PC-3 (cell line): Measurements from ENCODE around the gene CCDC200. TPM values are rescaled to one million over a fixed set of nuclear protein-coding genes. Genes with fewer than 3 reads are reported as not detected.
"Not testable (repeated sequence)": the region's sequence is repeated elsewhere in the genome, so short reads cannot be mapped to it uniquely, and the experiment has no call there.

Experiments used
- ATAC-seq: fragments of 200-7000 bp; cut with Tn5 transposase; 2 replicates; pipeline ENCODE4 v1.9.1; 2020; ENCODE audit warnings: mild to moderate bottlenecking, moderate library complexity
- Bru-seq: library from RNA; stranded (reverse); fragments of 400-500 nt; gene quantifications from one replicate; lab custom pipeline; 2021; lab: Mats Ljungman, UMichigan
- BruChase-seq, 2 experiments: library from RNA; stranded (reverse); fragments of 400-500 nt; gene quantifications; one replicate each; lab custom pipeline; 2021; lab: Mats Ljungman, UMichigan
- BruUV-seq: library from RNA; stranded (reverse); fragments of 400-500 nt; replicated peaks from 2 replicates; lab custom pipeline; 2021; lab: Mats Ljungman, UMichigan
- CTCF ChIA-PET: fragments of 300-600 bp; sonication (Branson Sonifier 250); formaldehyde crosslinking; loops from one replicate; lab custom pipeline; 2022; ENCODE audit warnings: antibody characterized with exemption; lab: Charles Lee
- POLR2A ChIA-PET: fragments of 300-600 bp; sonication (Branson Sonifier 250); formaldehyde crosslinking; loops from one replicate; lab custom pipeline; 2022; ENCODE audit warnings: antibody characterized with exemption; ENCODE audit not compliant: unreplicated experiment; lab: Charles Lee
- DNase-seq: peaks from one replicate; pipeline ENCODE4 v3.0.0-alpha.2; 2015
- H2AFZ ChIP-seq: fragments of 300-600 bp; sonication (generic); 2 replicates; pipeline ENCODE4 v1.6.0; 2016; ENCODE audit warnings: antibody characterized with exemption, low read length
- H3F3A ChIP-seq: fragments of 300-600 bp; sonication (generic); one replicate; pipeline ENCODE4 v1.6.0; 2017; ENCODE audit warnings: antibody characterized with exemption, low read length, control low read depth, mild to moderate bottlenecking; ENCODE audit not compliant: unreplicated experiment
- H3K27ac ChIP-seq: fragments of 300-600 bp; sonication (generic); 2 replicates; pipeline ENCODE4 v1.5.1; 2016; ENCODE audit warnings: mild to moderate bottlenecking, low read length
- H3K27me3 ChIP-seq: fragments of 300-600 bp; sonication (generic); 2 replicates; pipeline ENCODE4 v1.6.1; 2016; ENCODE audit warnings: low read length, mixed read lengths
- H3K36me3 ChIP-seq: fragments of 300-600 bp; sonication (generic); 2 replicates; pipeline ENCODE4 v1.6.1; 2016; ENCODE audit warnings: low read depth, mixed run types, low read length, mixed read lengths
- H3K4me1 ChIP-seq: fragments of 300-600 bp; sonication (generic); 2 replicates; pipeline ENCODE4 v1.5.1; 2016; ENCODE audit warnings: low read length; ENCODE audit not compliant: insufficient read depth
- H3K4me2 ChIP-seq: fragments of 300-600 bp; sonication (generic); 2 replicates; pipeline ENCODE4 v1.6.0; 2016; ENCODE audit warnings: low read length
- H3K4me3 ChIP-seq: fragments of 300-600 bp; sonication (generic); 2 replicates; pipeline ENCODE4 v1.5.1; 2016; ENCODE audit warnings: mild to moderate bottlenecking, low read length, mixed read lengths
- H3K79me2 ChIP-seq: fragments of 300-600 bp; sonication (generic); 2 replicates; pipeline ENCODE4 v1.6.1; 2017; ENCODE audit warnings: low read length, mixed read lengths
- H3K9ac ChIP-seq: fragments of 300-600 bp; sonication (generic); 2 replicates; pipeline ENCODE4 v1.6.0; 2016; ENCODE audit warnings: mild to moderate bottlenecking, low read length
- H3K9me2 ChIP-seq: fragments of 300-600 bp; sonication (generic); replicated peaks from 2 replicates; pipeline ENCODE4 v1.6.1; 2016; ENCODE audit warnings: mixed run types, low read length, mixed read lengths
- H3K9me3 ChIP-seq: fragments of 300-600 bp; sonication (generic); 2 replicates; pipeline ENCODE4 v1.6.1; 2016; ENCODE audit warnings: low read length, mixed read lengths
- H4K20me1 ChIP-seq: fragments of 300-600 bp; sonication (generic); 2 replicates; pipeline ENCODE4 v1.6.1; 2016; ENCODE audit warnings: low read length, mixed read lengths
- intact Hi-C: fragments of 100-400 bp; cut with micrococcal nuclease; formaldehyde crosslinking; loops from 2 replicates; pipeline ENCODE4 v1.9.0; 2023
- long read RNA-seq: library from polyadenylated mRNA; unstranded; transcript quantifications from one replicate; pipeline ENCODE4 v2.0.0, GENCODE V29; 2021; ENCODE audit not compliant: unreplicated experiment
- total RNA-seq: library from RNA; depleted of rRNA; stranded (reverse); fragments of >200 nt; gene quantifications from 2 replicates; pipeline ENCODE4 v1.2.3, GENCODE V29; 2014; rRNA removed

The CCDC200 gene
- total RNA-seq: not detected in 2 replicates
- percentile 27 among the genes with signal in this experiment for Bru-seq, nascent RNA
- percentile 34 among the genes with signal in this experiment for BruChase-seq, experiment 1, labeled RNA remaining after a 6-hour chase
- percentile 25 among the genes with signal in this experiment for BruChase-seq, experiment 2, labeled RNA remaining after a 2-hour chase
- long read RNA-seq, partial matches to known transcripts: 0 of 21 reads
- long read RNA-seq, other reads (novel, unspliced or antisense): 21 of 21 reads

DNA sequence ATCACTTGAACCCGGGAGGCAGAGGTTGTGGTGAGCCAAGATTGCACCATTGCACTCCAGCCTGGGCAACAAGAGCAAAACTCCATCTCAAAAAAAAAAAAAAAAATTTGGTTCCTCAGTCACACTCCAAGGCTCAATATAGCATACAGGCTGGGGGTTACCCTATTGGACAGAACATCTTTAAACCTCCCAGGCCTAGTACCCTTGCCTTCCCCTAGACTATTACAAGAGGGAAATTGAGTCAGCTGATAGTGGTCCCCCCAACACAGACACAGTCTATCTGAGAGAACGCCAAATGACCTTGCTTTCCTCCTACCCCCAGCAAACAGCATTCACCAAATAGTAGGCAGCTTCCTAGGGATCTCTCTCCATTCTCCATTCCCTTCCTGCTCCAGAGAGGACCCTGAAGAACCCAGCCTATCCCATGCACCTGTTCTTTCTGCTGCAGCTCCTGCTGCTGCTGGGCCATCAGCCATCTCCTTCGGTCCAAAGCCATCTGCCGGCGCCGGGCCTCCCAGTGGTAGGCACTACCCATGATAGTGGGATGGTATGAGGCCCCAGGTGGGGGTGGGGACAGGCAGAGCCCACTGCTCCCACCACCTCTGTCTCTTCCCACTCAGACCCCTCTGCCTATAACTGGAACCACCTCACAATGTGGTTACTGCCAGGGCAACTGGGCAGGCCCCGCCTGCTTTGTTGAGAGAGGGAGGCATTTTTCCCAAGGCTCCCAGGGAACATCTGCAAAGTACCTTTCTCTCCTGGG lies at the start of gene CCDC200:
Gene CCDC200 (minus strand): TSS at position 604 of the 763 bp plus-strand sequence. CDS start 69 bp downstream, at position 535.
- BruUV-seq, H3K4me3 ChIP-seq, H3K27ac ChIP-seq, H3K9me2 ChIP-seq, H3K36me3 ChIP-seq, H3K27me3 ChIP-seq, H3K79me2 ChIP-seq, H2AFZ ChIP-seq, H3K4me2 ChIP-seq, intact Hi-C loops, DNase-seq, H3K4me1 ChIP-seq, H3F3A ChIP-seq, H3K9ac ChIP-seq, H4K20me1 ChIP-seq, H3K9me3 ChIP-seq, ATAC-seq, POLR2A ChIA-PET, CTCF ChIA-PET: not testable (repeated sequence)

DNA sequence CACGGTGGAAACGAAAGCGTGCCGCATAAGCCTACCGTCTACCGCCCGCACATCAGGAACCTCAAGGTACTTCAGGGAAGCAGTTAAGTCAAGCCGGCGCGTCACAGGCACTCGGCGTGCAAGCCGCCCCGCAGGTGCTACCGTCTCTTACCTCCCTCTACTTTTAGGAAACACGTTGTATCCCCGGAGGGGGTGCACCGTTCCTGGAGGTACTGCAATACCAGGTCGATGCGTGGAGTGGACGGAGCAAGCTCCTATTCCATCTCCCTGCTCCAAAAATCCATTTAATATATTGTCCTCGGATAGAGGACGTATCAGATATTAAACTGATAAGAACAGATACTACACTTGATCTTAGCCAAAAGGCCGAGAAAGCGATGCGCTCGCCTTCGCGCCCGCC lies 44.5 kb upstream of the CCDC200 start:
- H3K36me3 ChIP-seq, DNase-seq, H3K27ac ChIP-seq, H3K27me3 ChIP-seq, H3K9me3 ChIP-seq, H4K20me1 ChIP-seq, ATAC-seq, H3K4me1 ChIP-seq, H3K4me2 ChIP-seq, H3K9ac ChIP-seq, CTCF ChIA-PET, POLR2A ChIA-PET, intact Hi-C loops, H3F3A ChIP-seq, H3K9me2 ChIP-seq, H2AFZ ChIP-seq, H3K79me2 ChIP-seq, H3K4me3 ChIP-seq: not testable (repeated sequence)
- BruUV-seq: TSS peak; percentile 100

DNA sequence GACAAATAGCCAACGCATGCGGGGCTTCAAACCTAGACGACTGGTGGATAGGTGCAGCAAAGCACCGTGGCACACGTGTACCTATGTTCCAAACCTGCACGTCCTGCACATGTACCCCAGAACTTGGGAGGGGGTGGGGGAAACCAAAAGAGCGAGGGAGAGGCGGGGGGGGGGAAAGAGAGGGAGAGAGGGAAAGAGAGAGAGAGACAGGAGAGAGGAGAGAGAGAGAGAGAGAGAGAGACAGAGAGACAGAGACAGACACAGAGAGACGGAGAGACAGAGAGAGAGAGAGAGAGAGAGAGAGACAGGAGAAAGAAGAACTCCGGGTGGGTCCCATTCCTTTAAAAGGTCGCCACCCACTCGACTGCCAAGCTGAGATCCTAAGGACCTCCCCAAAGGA lies 44.1 kb upstream of the CCDC200 start:
- H3F3A ChIP-seq, H3K27me3 ChIP-seq, H3K27ac ChIP-seq, H3K9ac ChIP-seq, DNase-seq, H2AFZ ChIP-seq, H3K79me2 ChIP-seq, H3K9me3 ChIP-seq, H3K4me1 ChIP-seq, H3K4me3 ChIP-seq, H3K4me2 ChIP-seq, H4K20me1 ChIP-seq, H3K9me2 ChIP-seq, POLR2A ChIA-PET, intact Hi-C loops, CTCF ChIA-PET, BruUV-seq, H3K36me3 ChIP-seq, ATAC-seq: not testable (repeated sequence)

DNA sequence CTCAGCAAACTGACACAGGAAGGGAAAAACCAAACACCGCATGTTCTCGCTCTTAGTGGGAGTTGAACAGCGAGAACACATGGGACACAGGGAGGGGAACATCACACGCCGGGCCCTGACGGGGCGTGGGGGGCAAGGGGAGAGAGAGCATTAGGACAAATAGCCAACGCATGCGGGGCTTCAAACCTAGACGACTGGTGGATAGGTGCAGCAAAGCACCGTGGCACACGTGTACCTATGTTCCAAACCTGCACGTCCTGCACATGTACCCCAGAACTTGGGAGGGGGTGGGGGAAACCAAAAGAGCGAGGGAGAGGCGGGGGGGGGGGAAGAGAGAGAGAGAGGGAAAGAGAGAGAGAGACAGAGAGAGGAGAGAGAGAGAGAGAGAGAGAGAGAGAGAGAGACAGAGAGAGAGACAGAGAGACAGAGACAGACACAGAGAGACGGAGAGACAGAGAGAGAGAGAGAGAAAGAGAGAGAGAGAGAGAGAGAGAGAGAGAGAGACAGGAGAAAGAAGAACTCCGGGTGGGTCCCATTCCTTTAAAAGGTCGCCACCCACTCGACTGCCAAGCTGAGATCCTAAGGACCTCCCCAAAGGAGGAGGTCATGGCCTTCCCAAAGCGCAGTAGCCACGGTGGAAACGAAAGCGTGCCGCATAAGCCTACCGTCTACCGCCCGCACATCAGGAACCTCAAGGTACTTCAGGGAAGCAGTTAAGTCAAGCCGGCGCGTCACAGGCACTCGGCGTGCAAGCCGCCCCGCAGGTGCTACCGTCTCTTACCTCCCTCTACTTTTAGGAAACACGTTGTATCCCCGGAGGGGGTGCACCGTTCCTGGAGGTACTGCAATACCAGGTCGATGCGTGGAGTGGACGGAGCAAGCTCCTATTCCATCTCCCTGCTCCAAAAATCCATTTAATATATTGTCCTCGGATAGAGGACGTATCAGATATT lies 42.4 kb upstream of the CCDC200 start:
- intact Hi-C loops, ATAC-seq: not testable (repeated sequence)

DNA sequence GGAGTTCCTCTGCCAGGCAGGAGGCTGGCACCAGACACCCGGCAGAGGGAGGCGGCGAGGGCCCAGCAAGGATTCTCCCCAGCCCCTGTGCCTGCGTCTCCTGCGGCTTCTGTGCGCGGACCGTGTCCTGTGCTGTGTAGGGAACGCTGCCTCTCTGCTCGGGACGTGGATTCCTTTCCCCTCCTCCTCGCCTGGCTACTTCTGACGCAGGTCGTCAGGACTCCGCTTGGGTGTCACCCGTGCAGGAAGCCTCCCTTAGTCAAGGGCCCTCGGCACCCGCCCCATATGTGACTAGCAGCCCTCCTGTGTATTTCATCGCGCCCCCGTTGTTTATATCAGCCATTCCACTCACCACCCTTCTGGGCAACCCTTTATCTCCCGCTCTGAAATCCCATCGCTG lies 18.0 kb upstream of the CCDC200 start:
- BruUV-seq, H3K9me3 ChIP-seq, CTCF ChIA-PET, H2AFZ ChIP-seq, H3K36me3 ChIP-seq, H3K9me2 ChIP-seq, ATAC-seq, H3K79me2 ChIP-seq, POLR2A ChIA-PET, H3F3A ChIP-seq, H3K27ac ChIP-seq, DNase-seq, H3K9ac ChIP-seq, H4K20me1 ChIP-seq, H3K27me3 ChIP-seq, H3K4me2 ChIP-seq, intact Hi-C loops, H3K4me3 ChIP-seq, H3K4me1 ChIP-seq: not testable (repeated sequence)

More for the DNA sequence above, 42.4 kb upstream of the CCDC200 start:
- H4K20me1 ChIP-seq, DNase-seq, H3K27ac ChIP-seq, H3K4me2 ChIP-seq, H3F3A ChIP-seq, BruUV-seq, H3K4me3 ChIP-seq, H3K9me3 ChIP-seq, CTCF ChIA-PET, POLR2A ChIA-PET, H3K4me1 ChIP-seq, H3K79me2 ChIP-seq, H3K9me2 ChIP-seq, H3K9ac ChIP-seq, H3K36me3 ChIP-seq, H3K27me3 ChIP-seq, H2AFZ ChIP-seq: not testable (repeated sequence)
